Measurements from ENCODE around the gene HMGA1. TPM values are rescaled to one million over a fixed set of nuclear protein-coding genes. Genes with fewer than 3 reads are reported as not detected.

Gene HMGA1
- total RNA-seq, 1 donor from 2014 or later = 54.7 TPM

GRCh38 chr6:34204693-34205092, 32.0 kb upstream of the HMGA1 start:
- H3K4me3 ChIP-seq = no peak overlapping the region

GRCh38 chr6:34205466-34205865, 31.2 kb upstream of the HMGA1 start:
- no peaks in the 10 kb centered on the region for H3K9me3 ChIP-seq
- no peak for DNase-seq
- H3K4me3 ChIP-seq = no peak overlapping the region
- TF ChIP-seq CTCF (IDR thresholded peaks at IDR 0.05) = no peak
- no peaks in the 10 kb centered on the region for H3K4me1 ChIP-seq
- H3K27ac ChIP-seq = no peak overlapping the region
- no peak for ATAC-seq
- intact Hi-C loops (cut with DNase I) = no loop called here
- no peaks in the 10 kb centered on the region for H3K27me3 ChIP-seq
- no peaks in the 10 kb centered on the region for H3K36me3 ChIP-seq

More at GRCh38 chr6:34204693-34205092, 32.0 kb upstream of the HMGA1 start:
- H3K4me1 ChIP-seq = no peaks in the 10 kb centered on the region
- intact Hi-C loops (cut with DNase I) = no loop called here
- no peaks in the 10 kb centered on the region for H3K36me3 ChIP-seq
- TF ChIP-seq CTCF (IDR thresholded peaks at IDR 0.05) = no peak
- DNase-seq (no peak), ATAC-seq (no peak)
- H3K9me3 ChIP-seq = no peaks in the 10 kb centered on the region
- no peak overlapping the region for H3K27ac ChIP-seq
- H3K27me3 ChIP-seq = no peaks in the 10 kb centered on the region

GRCh38 chr6:34205916-34206315, 30.8 kb upstream of the HMGA1 start:
- DNase-seq = no peak
- Histone ChIP-seq H3K27ac (no peak overlapping the region), H3K9me3 (no peaks in the 10 kb centered on the region), H3K27me3 (no peaks in the 10 kb centered on the region), H3K4me1 (no peaks in the 10 kb centered on the region), H3K4me3 (no peak overlapping the region), H3K36me3 (no peaks in the 10 kb centered on the region)
- no peak for ATAC-seq
- intact Hi-C loops (cut with DNase I) = no loop called here
- no peak for TF ChIP-seq CTCF (IDR thresholded peaks at IDR 0.05)

- DNase-seq (no peak), ATAC-seq (no peak)
- no peak overlapping the region for H3K27ac ChIP-seq
- no peak overlapping the region for H3K4me3 ChIP-seq
- intact Hi-C loops (cut with DNase I) = no loop called here
- no peaks in the 10 kb centered on the region for H3K27me3 ChIP-seq
- no peak for TF ChIP-seq CTCF (IDR thresholded peaks at IDR 0.05)
- no peaks in the 10 kb centered on the region for H3K9me3 ChIP-seq
- no peaks in the 10 kb centered on the region for H3K36me3 ChIP-seq
- no peaks in the 10 kb centered on the region for H3K4me1 ChIP-seq
These were observed 29.9 kb upstream of the HMGA1 start for GRCh38 chr6:34206726-34207125.

- DNase-seq = no peak
- intact Hi-C loops (cut with DNase I) = no loop called here
- no peak for ATAC-seq
- H3K9me3 ChIP-seq = no peaks in the 10 kb centered on the region
- no peaks in the 10 kb centered on the region for H3K4me1 ChIP-seq
- H3K4me3 ChIP-seq = no peak overlapping the region
- TF ChIP-seq CTCF (IDR thresholded peaks at IDR 0.05) = no peak
- no peaks in the 10 kb centered on the region for H3K27me3 ChIP-seq
- no peak overlapping the region for H3K27ac ChIP-seq
- no peaks in the 10 kb centered on the region for H3K36me3 ChIP-seq
These were observed 28.8 kb upstream of the HMGA1 start for GRCh38 chr6:34207695-34208443.
